Activated CD8-positive, alpha-beta T cell treated with anti-CD3 and anti-CD28 coated beads for 36 hours (primary cell): ENCODE measurements around the gene SYK. TPM values are rescaled to one million over a fixed set of nuclear protein-coding genes. Genes with fewer than 3 reads are reported as not detected.
A peak's percentile ranks its signal among the peaks of the same experiment; 100 is the strongest.

Source experiments
- ATAC-seq: fragments of 200-7000 bp; cut with Tn5 transposase; one replicate; pipeline ENCODE4 v1.10.0; 2021; ENCODE audit warnings: mild to moderate bottlenecking, moderate library complexity
- CTCF ChIA-PET: fragments of 350-600 bp; sonication (Branson Sonifier 250); formaldehyde crosslinking; loops from one replicate; lab custom pipeline; 2021; ENCODE audit warnings: antibody characterized with exemption; lab: Charles Lee
- POLR2A ChIA-PET: fragments of 350-600 bp; sonication (Branson Sonifier 250); formaldehyde crosslinking; loops from one replicate; lab custom pipeline; 2021; ENCODE audit warnings: antibody characterized with exemption; lab: Charles Lee
- DNase-seq: peaks from one replicate; pipeline ENCODE4 v3.0.0-alpha.2; 2020
- H3K27ac Mint-ChIP-seq: one replicate; pipeline ENCODE4 v1.8.0; 2021; ENCODE audit warnings: mild to moderate bottlenecking, mixed read lengths
- H3K27me3 Mint-ChIP-seq: one replicate; pipeline ENCODE4 v1.8.0; 2021; ENCODE audit warnings: mixed read lengths
- H3K36me3 Mint-ChIP-seq: one replicate; pipeline ENCODE4 v1.8.0; 2021; ENCODE audit warnings: low read depth, mixed read lengths
- H3K4me1 Mint-ChIP-seq: one replicate; pipeline ENCODE4 v1.8.0; 2021; ENCODE audit warnings: low read depth, mixed read lengths
- H3K4me3 Mint-ChIP-seq: one replicate; pipeline ENCODE4 v1.8.0; 2021; ENCODE audit warnings: mild to moderate bottlenecking, moderate library complexity, mixed read lengths
- H3K9me3 Mint-ChIP-seq: one replicate; pipeline ENCODE4 v1.8.0; 2021; ENCODE audit warnings: mixed read lengths
- intact Hi-C: fragments of 100-400 bp; cut with micrococcal nuclease; formaldehyde crosslinking; loops from one replicate; pipeline ENCODE4 v1.10.0; 2022
- total RNA-seq, 2 experiments: library from RNA; stranded (reverse); gene quantifications; one replicate each; pipeline ENCODE4 v1.2.3, GENCODE V29; 2021
- TF ChIP-seq, protein P1 (sequence below): fragments of 200-600 bp; IDR thresholded peaks from one replicate; pipeline ENCODE4 v1.8.0; 2022; ENCODE audit warnings: antibody characterized with exemption, mild to moderate bottlenecking

Gene SYK
- total RNA-seq, 2 experiments from 2014 or later, result 0.20 to 0.56 TPM

DNA sequence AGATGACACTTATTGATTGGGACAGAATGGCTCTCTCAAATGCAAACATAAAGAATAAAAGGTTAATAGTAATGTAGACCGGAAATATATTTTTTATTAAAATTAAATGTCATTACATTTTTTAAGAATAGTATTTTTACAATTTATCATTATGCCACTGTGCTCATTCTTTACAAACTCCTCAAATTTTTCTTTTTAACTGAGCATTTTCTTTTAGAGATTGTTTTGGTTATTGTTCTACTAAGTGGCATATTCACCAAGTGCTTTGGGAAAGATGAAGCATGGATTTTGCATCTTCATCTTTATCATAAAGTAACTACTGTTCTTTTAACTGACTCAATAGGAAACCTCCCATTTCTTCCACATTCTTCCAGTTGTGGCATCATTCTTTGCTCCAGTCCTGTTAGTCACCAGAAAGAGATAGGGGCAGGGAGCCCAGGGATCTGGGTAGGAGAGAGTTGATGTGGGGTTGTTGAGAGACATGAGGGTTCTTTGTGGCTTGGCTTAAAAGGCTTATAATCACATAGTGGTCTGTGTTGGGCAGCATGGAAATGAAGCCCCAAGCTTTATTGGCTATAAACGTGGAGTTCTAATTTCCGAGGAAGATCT is 69.8 kb downstream of the SYK start:
- H3K27me3 Mint-ChIP-seq, result no peaks in the 10 kb centered on the region
- H3K4me3 Mint-ChIP-seq, result no peak overlapping the region
- H3K4me1 Mint-ChIP-seq, result no peaks in the 10 kb centered on the region
- H3K27ac Mint-ChIP-seq, result no peak overlapping the region
- no peaks in the 10 kb centered on the region for H3K36me3 Mint-ChIP-seq
- ATAC-seq (no peak), DNase-seq (no peak)
- H3K9me3 Mint-ChIP-seq, result no peaks in the 10 kb centered on the region
- TF ChIP-seq, protein P1, sequence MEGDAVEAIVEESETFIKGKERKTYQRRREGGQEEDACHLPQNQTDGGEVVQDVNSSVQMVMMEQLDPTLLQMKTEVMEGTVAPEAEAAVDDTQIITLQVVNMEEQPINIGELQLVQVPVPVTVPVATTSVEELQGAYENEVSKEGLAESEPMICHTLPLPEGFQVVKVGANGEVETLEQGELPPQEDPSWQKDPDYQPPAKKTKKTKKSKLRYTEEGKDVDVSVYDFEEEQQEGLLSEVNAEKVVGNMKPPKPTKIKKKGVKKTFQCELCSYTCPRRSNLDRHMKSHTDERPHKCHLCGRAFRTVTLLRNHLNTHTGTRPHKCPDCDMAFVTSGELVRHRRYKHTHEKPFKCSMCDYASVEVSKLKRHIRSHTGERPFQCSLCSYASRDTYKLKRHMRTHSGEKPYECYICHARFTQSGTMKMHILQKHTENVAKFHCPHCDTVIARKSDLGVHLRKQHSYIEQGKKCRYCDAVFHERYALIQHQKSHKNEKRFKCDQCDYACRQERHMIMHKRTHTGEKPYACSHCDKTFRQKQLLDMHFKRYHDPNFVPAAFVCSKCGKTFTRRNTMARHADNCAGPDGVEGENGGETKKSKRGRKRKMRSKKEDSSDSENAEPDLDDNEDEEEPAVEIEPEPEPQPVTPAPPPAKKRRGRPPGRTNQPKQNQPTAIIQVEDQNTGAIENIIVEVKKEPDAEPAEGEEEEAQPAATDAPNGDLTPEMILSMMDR, result peak; percentile 8
- POLR2A ChIA-PET, result no interaction called here
- CTCF ChIA-PET, result interaction anchor here (0.8 to 1.7 kb wide), 2 partner anchors 186 to 635 kb away, joined by 3 to 6 read pairs; no protein-coding TSS in a partner anchor
- intact Hi-C loops, result loop anchor here (5.0 to 10.0 kb wide), 2 partner anchors 114 to 647 kb away; no protein-coding TSS in a partner anchor

DNA sequence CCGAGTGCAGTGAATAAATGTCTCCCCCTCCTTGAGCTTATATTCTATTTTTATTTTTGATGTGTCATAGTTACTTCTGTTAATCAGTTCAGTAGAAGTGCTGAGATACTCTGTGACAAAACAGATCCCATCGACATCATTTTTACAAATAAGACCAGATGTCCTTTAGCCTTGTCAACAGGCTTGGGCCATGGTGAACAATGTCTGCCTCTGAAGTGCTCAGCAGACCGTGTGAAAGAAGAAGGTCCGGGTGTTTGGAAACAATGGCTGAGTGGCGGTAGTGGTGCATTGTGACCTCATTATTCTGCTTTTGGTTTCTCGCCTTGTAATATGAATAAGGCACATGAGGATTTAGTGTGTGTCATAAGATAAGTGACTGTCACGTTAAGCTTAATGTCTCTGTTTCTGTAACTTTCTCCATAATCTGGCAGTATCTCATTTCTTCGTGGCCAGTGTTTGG is 71.2 kb downstream of the SYK start:
- H3K27me3 Mint-ChIP-seq, result no peaks in the 10 kb centered on the region
- ATAC-seq (no peak), DNase-seq (no peak)
- H3K9me3 Mint-ChIP-seq, result no peaks in the 10 kb centered on the region
- POLR2A ChIA-PET, result no interaction called here
- TF ChIP-seq, protein P1, result no peak
- H3K4me3 Mint-ChIP-seq, result no peak overlapping the region
- no peak overlapping the region for H3K27ac Mint-ChIP-seq
- no peaks in the 10 kb centered on the region for H3K36me3 Mint-ChIP-seq
- intact Hi-C loops, result loop anchor here (5.0 to 10.0 kb wide), 2 partner anchors 116 to 648 kb away; no protein-coding TSS in a partner anchor
- H3K4me1 Mint-ChIP-seq, result no peaks in the 10 kb centered on the region
- CTCF ChIA-PET, result interaction anchor here (1.3 kb wide), 1 partner anchor 64 kb away, joined by 3 read pairs; no protein-coding TSS in a partner anchor

DNA sequence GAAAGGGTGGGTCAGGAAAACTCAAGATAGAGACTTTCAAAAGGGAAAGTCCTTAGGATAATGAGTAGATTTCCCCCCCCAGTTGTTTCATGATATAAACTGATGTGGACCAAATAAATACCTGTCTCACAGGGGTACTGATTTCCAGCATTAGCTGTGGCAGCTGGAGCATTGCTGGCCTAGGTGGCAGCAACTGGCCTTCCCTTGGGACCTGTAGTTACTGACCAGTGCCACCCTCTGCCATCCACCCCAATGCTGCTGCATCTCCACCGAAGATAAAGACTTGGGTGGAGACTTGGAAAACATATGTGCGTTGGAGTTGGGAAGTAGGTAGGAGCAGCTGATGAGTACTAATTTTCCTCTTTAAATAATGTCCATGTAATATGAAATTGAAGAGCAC is 71.8 kb downstream of the SYK start:
- no peak for DNase-seq
- H3K27me3 Mint-ChIP-seq, result no peaks in the 10 kb centered on the region
- intact Hi-C loops, result loop anchor here (5.0 to 10.0 kb wide), 2 partner anchors 116 to 649 kb away; no protein-coding TSS in a partner anchor
- H3K36me3 Mint-ChIP-seq, result no peaks in the 10 kb centered on the region
- no peak overlapping the region for H3K4me3 Mint-ChIP-seq
- CTCF ChIA-PET, result interaction anchor here (1.3 kb wide), 1 partner anchor 64 kb away, joined by 3 read pairs; no protein-coding TSS in a partner anchor
- no peaks in the 10 kb centered on the region for H3K4me1 Mint-ChIP-seq
- no peak for ATAC-seq
- no peaks in the 10 kb centered on the region for H3K9me3 Mint-ChIP-seq
- POLR2A ChIA-PET, result no interaction called here
- H3K27ac Mint-ChIP-seq, result no peak overlapping the region
- TF ChIP-seq, protein P1, result no peak

DNA sequence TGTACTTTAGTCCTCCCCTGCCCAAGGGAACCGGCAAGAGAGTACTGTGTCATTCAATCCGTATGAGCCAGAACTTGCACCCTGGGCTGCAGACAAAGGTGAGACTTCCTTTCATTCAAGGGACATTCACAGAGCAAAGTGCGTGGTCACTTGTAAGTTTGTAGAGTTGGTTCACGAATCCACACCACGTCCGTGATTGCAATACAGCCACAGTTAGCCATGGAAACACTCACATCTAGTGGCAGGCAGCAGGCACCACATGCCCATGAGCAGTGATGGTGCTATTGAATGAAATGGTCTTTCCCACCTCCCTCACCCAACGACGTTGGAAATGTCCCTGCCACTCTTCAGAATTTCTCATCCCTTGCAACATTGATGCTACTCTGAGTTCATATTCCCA is 72.6 kb downstream of the SYK start:
- Mint-ChIP-seq H3K4me1 (no peaks in the 10 kb centered on the region), H3K4me3 (no peak overlapping the region), H3K27ac (no peak overlapping the region), H3K36me3 (no peaks in the 10 kb centered on the region), H3K9me3 (no peaks in the 10 kb centered on the region), H3K27me3 (no peaks in the 10 kb centered on the region)
- ATAC-seq, result no peak
- no peak for DNase-seq
- TF ChIP-seq, protein P1, result no peak
- ChIA-PET CTCF (no interaction called here), POLR2A (no interaction called here)
- intact Hi-C loops, result loop anchor here (5.0 to 10.0 kb wide), 2 partner anchors 117 to 649 kb away; no protein-coding TSS in a partner anchor

DNA sequence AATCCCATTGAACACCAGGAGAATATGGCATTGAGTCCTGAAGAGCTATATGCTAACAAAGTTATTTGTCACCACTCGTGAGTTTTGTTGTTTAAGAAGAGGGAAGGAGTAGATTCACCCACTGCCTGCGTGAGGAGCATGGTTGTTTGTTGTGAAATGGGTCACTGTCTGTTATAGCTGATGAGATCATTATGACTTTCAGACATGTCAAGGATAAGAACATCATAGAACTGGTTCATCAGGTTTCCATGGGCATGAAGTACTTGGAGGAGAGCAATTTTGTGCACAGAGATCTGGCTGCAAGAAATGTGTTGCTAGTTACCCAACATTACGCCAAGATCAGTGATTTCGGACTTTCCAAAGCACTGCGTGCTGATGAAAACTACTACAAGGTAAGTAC is 76.9 kb downstream of the SYK start:
- Mint-ChIP-seq H3K36me3 (no peaks in the 10 kb centered on the region), H3K4me1 (no peaks in the 10 kb centered on the region), H3K9me3 (no peaks in the 10 kb centered on the region), H3K4me3 (no peak overlapping the region), H3K27ac (no peak overlapping the region), H3K27me3 (no peaks in the 10 kb centered on the region)
- no peak for ATAC-seq
- DNase-seq, result no peak
- ChIA-PET CTCF (no interaction called here), POLR2A (no interaction called here)
- TF ChIP-seq, protein P1, result no peak
- intact Hi-C loops, result loop anchor here (10.0 kb wide), 1 partner anchor 654 kb away; no protein-coding TSS in a partner anchor
